GM23338 (cell line): ENCODE data around the gene DTHD1.

Experiments
- CREB1 ChIP-seq: fragments of 250-450 bp; sonication (Bioruptor Pico); IDR thresholded peaks from 2 replicates; pipeline ENCODE4 v1.5.0; 2020; ENCODE audit warnings: low read depth, mild to moderate bottlenecking, moderate library complexity
- CTCF ChIP-seq, 2 experiments: fragments of 200-600 bp in 1 of 2; sonication (generic) in 1 of 2; conservative IDR thresholded peaks; 2 replicates each; pipeline versions ENCODE4 v1.5.1 to v1.6.1; 2016 to 2017; ENCODE audit warnings: antibody characterized with exemption in 2 of 2, low read depth in 2 of 2, mild to moderate bottlenecking in 2 of 2, moderate library complexity in 1 of 2
- ETS1 ChIP-seq: IDR thresholded peaks from 2 replicates; pipeline ENCODE4 v1.6.1; 2016; ENCODE audit warnings: antibody characterized with exemption
- EZH2 ChIP-seq: fragments of 200-600 bp; sonication (generic); IDR thresholded peaks from one replicate; pipeline ENCODE4 v1.8.0; 2017; ENCODE audit warnings: antibody characterized with exemption, mild to moderate bottlenecking, low read depth; ENCODE audit not compliant: unreplicated experiment
- EZH2phosphoT487 ChIP-seq: fragments of 200-600 bp; sonication (generic); IDR thresholded peaks from one replicate; pipeline ENCODE4 v1.8.1; 2018; ENCODE audit warnings: antibody characterized with exemption; ENCODE audit not compliant: unreplicated experiment
- NANOG ChIP-seq: IDR thresholded peaks from 2 replicates; pipeline ENCODE4 v1.6.1; 2016; ENCODE audit warnings: antibody characterized with exemption, borderline replicate concordance
- POLR2AphosphoS5 ChIP-seq: IDR thresholded peaks from 2 replicates; pipeline ENCODE4 v1.6.1; 2016; ENCODE audit warnings: antibody characterized with exemption, low read depth
- REST ChIP-seq: IDR thresholded peaks from one replicate; pipeline ENCODE4 v1.6.1; 2018; ENCODE audit warnings: antibody characterized with exemption; ENCODE audit not compliant: unreplicated experiment
- ZNF114 ChIP-seq: fragments of 250-450 bp; sonication (Bioruptor Pico); IDR thresholded peaks from 2 replicates; pipeline ENCODE4 v1.5.0; 2020; ENCODE audit warnings: mild to moderate bottlenecking, moderate library complexity
- ZNF331 ChIP-seq: fragments of 250-450 bp; sonication (Bioruptor Pico); IDR thresholded peaks from 2 replicates; pipeline ENCODE4 v1.5.0; 2020; ENCODE audit warnings: low read depth, mild to moderate bottlenecking, moderate library complexity

- no peak for TF ChIP-seq CTCF (conservative IDR thresholded peaks at IDR 0.05; ENCODE audit: low read depth in 2 of 2)
- no peak for TF ChIP-seq REST
- no peak for TF ChIP-seq EZH2
- TF ChIP-seq ZNF114 (CRISPR knock-in tag) = no peak
- TF ChIP-seq POLR2AphosphoS5 = no peak
- no peak for TF ChIP-seq EZH2phosphoT487
- no peak for TF ChIP-seq CREB1 (CRISPR knock-in tag)
- TF ChIP-seq ETS1 = no peak
- no peak for TF ChIP-seq ZNF331
- TF ChIP-seq NANOG = no peak
Measured at GRCh38 chr4:36260731-36261130, 20.7 kb upstream of the DTHD1 start.
